Esophagus muscularis mucosa (tissue), 3 donors: ENCODE data around the gene APP.

Experiments
- CTCF ChIP-seq, 3 experiments: fragments of 200-600 bp in 2 of 3; fragments of 450-650 bp in 1 of 3; sonication (generic) in 2 of 3; IDR thresholded peaks; one replicate each; pipeline ENCODE4 v1.5.1; 2017 to 2019; ENCODE audit warnings: antibody characterized with exemption in 3 of 3, mild to moderate bottlenecking in 2 of 3, moderate library complexity in 1 of 3
- POLR2AphosphoS5 ChIP-seq, 2 donors: sonication (generic); formaldehyde crosslinking; IDR thresholded peaks; one replicate each; pipeline ENCODE4 v1.6.1; 2017; ENCODE audit warnings: antibody characterized with exemption in 2 of 2

GRCh38 chr21:26117972-26118367 is 52.6 kb downstream of the APP start:
- TF ChIP-seq CTCF (IDR thresholded peaks at IDR 0.05), result no peak
- TF ChIP-seq POLR2AphosphoS5 (IDR thresholded peaks at IDR 0.05), result no peak
